Measurements from ENCODE around the gene CD58. TPM values are rescaled to one million over a fixed set of nuclear protein-coding genes. Genes with fewer than 3 reads are reported as not detected.

The CD58 gene
- total RNA-seq, 1 experiment from 2014 or later = 18.9 TPM

DNA sequence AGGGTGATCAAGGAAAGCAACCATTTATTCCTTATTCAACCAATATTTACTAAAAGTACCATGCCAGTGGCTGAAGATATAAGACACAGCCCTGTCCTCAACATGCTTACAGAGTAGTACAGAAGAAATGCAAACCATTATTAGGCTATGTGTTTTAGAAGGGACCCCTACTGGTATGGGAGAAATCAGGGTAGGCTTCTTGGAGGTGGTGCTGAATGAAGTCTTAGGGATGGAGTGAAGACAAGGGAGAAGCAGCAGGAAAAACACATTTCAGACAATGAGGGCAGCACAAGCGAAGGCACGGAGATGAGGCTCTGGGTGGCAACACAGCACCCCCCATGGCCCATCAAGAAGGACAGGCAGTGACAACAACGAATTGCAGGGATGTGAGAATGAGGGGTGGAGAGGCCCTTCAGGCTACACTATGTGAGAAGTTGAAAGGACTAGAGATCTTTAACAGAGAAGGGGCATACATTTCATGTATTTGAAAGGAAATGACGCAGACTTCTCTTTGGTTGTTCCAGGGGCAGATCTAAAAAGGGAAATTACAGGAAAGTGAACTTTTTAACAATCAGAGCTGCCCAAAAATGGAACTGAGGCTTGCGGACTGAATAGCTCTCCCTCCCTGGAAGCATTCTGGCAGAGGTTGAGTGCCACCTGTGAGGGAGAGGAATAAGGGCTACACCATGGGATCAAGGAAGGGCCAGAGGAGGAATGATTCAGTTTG, 16.8 kb upstream of the CD58 start:
- TF ChIP-seq, protein P1, sequence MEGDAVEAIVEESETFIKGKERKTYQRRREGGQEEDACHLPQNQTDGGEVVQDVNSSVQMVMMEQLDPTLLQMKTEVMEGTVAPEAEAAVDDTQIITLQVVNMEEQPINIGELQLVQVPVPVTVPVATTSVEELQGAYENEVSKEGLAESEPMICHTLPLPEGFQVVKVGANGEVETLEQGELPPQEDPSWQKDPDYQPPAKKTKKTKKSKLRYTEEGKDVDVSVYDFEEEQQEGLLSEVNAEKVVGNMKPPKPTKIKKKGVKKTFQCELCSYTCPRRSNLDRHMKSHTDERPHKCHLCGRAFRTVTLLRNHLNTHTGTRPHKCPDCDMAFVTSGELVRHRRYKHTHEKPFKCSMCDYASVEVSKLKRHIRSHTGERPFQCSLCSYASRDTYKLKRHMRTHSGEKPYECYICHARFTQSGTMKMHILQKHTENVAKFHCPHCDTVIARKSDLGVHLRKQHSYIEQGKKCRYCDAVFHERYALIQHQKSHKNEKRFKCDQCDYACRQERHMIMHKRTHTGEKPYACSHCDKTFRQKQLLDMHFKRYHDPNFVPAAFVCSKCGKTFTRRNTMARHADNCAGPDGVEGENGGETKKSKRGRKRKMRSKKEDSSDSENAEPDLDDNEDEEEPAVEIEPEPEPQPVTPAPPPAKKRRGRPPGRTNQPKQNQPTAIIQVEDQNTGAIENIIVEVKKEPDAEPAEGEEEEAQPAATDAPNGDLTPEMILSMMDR (IDR thresholded peaks at IDR 0.05; ENCODE audit: unreplicated experiment) = no peak
- no peak overlapping the region for H3K4me3 Mint-ChIP-seq (ENCODE audit: low read depth, unreplicated experiment)
- no TSS peak for BruUV-seq (replicated peaks)
- CTCF ChIA-PET = no interaction called here
- H3K27ac Mint-ChIP-seq (ENCODE audit: unreplicated experiment) = no peak overlapping the region
- intact Hi-C loops (cut with micrococcal nuclease; ENCODE audit: unreplicated experiment) = no loop called here
- no peaks in the 10 kb centered on the region for H3K9me3 Mint-ChIP-seq (ENCODE audit: low read depth, unreplicated experiment)
- no peak for DNase-seq
- H3K36me3 Mint-ChIP-seq (ENCODE audit: insufficient read depth, unreplicated experiment) = no peaks in the 10 kb centered on the region
- no peaks in the 10 kb centered on the region for H3K27me3 Mint-ChIP-seq (ENCODE audit: unreplicated experiment)
- peaks cover 13% of the 10 kb centered on the region for H3K4me1 Mint-ChIP-seq (ENCODE audit: low read depth, unreplicated experiment)

DNA sequence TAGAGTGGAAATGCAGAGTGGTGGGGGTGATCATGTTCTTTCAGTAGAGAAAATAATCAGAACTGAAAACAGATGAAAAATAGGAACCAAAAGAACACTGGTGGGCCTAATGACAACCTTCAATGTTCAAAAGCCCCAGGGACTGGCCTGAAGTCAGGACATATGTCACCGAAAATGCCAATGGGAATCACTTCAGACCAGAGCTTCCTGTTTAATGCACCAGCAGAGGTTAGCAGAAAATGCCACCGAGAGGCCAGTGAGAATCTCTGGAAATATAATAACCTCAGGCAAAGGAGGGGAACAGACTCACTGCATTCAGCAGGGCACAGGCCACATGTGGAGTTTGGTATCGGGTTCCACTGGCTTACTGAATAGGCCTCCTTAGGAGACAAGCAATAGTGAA, 15.9 kb upstream of the CD58 start:
- H3K4me1 Mint-ChIP-seq (ENCODE audit: low read depth, unreplicated experiment) = peaks cover 13% of the 10 kb centered on the region
- no TSS peak for BruUV-seq (replicated peaks)
- H3K4me3 Mint-ChIP-seq (ENCODE audit: low read depth, unreplicated experiment) = no peak overlapping the region
- intact Hi-C loops (cut with micrococcal nuclease; ENCODE audit: unreplicated experiment) = no loop called here
- TF ChIP-seq, protein P1 (IDR thresholded peaks at IDR 0.05; ENCODE audit: unreplicated experiment) = no peak
- no peak overlapping the region for H3K27ac Mint-ChIP-seq (ENCODE audit: unreplicated experiment)
- CTCF ChIA-PET = interaction anchor here (0.6 kb wide), 1 partner anchor 447 kb away, joined by 4 read pairs; no protein-coding TSS in a partner anchor
- H3K36me3 Mint-ChIP-seq (ENCODE audit: insufficient read depth, unreplicated experiment) = no peaks in the 10 kb centered on the region
- no peak for DNase-seq
- H3K27me3 Mint-ChIP-seq (ENCODE audit: unreplicated experiment) = no peaks in the 10 kb centered on the region
- no peaks in the 10 kb centered on the region for H3K9me3 Mint-ChIP-seq (ENCODE audit: low read depth, unreplicated experiment)

DNA sequence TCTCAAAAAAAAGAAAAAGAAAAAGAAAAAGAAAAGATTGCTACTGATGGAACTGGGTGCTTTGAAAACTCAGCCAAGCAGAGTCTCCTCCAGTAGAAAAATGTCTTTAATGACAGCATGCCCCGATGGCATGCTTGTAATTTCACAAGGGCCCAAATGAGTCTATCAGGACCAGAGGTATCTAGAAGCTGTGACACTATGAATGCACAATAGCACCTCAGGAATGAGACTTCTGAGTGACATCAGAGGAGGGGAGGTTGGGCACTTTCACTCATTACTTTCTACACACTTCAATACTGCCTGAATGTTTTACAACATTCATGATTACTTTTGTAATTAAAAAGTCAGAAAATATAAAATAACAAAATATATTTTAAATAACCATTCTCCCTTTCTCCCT, 15.1 kb upstream of the CD58 start:
- H3K27me3 Mint-ChIP-seq (ENCODE audit: unreplicated experiment) = no peaks in the 10 kb centered on the region
- no peak overlapping the region for H3K27ac Mint-ChIP-seq (ENCODE audit: unreplicated experiment)
- no peaks in the 10 kb centered on the region for H3K9me3 Mint-ChIP-seq (ENCODE audit: low read depth, unreplicated experiment)
- intact Hi-C loops (cut with micrococcal nuclease; ENCODE audit: unreplicated experiment) = no loop called here
- no TSS peak for BruUV-seq (replicated peaks)
- CTCF ChIA-PET = no interaction called here
- TF ChIP-seq, protein P1 (IDR thresholded peaks at IDR 0.05; ENCODE audit: unreplicated experiment) = no peak
- DNase-seq = no peak
- H3K4me3 Mint-ChIP-seq (ENCODE audit: low read depth, unreplicated experiment) = no peak overlapping the region
- H3K4me1 Mint-ChIP-seq (ENCODE audit: low read depth, unreplicated experiment) = peaks cover 13% of the 10 kb centered on the region
- no peaks in the 10 kb centered on the region for H3K36me3 Mint-ChIP-seq (ENCODE audit: insufficient read depth, unreplicated experiment)

DNA sequence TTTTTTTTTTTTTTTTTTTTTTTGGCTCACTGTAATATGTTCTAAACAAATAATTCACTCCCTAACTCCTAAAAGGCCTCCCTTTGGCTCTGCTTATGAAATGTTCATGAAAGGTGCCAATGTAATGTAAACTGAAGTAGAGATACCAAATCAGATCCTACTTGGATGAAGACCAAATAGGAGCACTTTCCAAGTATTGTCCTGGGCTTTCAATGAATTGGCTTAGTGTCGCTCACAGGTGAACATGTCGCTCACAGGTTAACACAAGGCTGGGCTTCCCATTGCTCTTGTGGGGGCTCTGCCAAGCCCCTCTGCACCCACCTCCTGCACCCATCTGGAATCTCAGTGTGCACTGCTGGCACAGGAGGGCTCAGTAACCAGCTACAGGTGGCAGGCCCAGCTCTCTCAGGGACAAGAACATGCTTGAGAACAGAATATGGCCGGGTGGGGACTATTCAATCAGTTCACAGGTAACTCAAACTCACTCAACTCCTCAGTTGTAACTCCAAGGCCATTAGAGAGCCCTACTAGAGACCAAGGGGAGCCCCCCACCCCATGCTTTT, 10.6 kb upstream of the CD58 start:
- Mint-ChIP-seq H3K27me3 (ENCODE audit: unreplicated experiment) (no peaks in the 10 kb centered on the region), H3K36me3 (ENCODE audit: insufficient read depth, unreplicated experiment) (no peaks in the 10 kb centered on the region), H3K4me3 (ENCODE audit: low read depth, unreplicated experiment) (no peak overlapping the region), H3K4me1 (ENCODE audit: low read depth, unreplicated experiment) (no peaks in the 10 kb centered on the region), H3K27ac (ENCODE audit: unreplicated experiment) (no peak overlapping the region), H3K9me3 (ENCODE audit: low read depth, unreplicated experiment) (no peaks in the 10 kb centered on the region)
- CTCF ChIA-PET = no interaction called here
- TF ChIP-seq, protein P1 (IDR thresholded peaks at IDR 0.05; ENCODE audit: unreplicated experiment) = no peak
- intact Hi-C loops (cut with micrococcal nuclease; ENCODE audit: unreplicated experiment) = no loop called here
- no peak for DNase-seq
- BruUV-seq (replicated peaks) = no TSS peak

Measured in Calu3 (cell line).